Fibroblast of lung (primary cell): ENCODE results near the gene KCNN3.

Source experiments
- CTCF ChIP-seq, 2 donors: IDR thresholded peaks in 1 of 2; conservative IDR thresholded peaks in 1 of 2; 1 replicate in 1 of 2; 2 replicates in 1 of 2; pipeline ENCODE4 v1.5.1; 2011 to 2012; ENCODE audit warnings: low read length in 2 of 2, control low read depth in 1 of 2, inconsistent platforms in 1 of 2, low read depth in 1 of 2, mild to moderate bottlenecking in 1 of 2
- EZH2 ChIP-seq: IDR thresholded peaks from 2 replicates; pipeline ENCODE4 v1.5.1; 2012; ENCODE audit warnings: low read length, control low read depth, mild to moderate bottlenecking; ENCODE audit errors: missing control alignments

GRCh38 chr1:154725865-154726264 lies 144.2 kb downstream of the KCNN3 start:
- TF ChIP-seq CTCF (conservative IDR thresholded peaks at IDR 0.05 in 1 of 2, IDR thresholded peaks at IDR 0.05 in 1 of 2; ENCODE audit: low read depth in 1 of 2, low read length in 2 of 2) (no peak), EZH2 (no peak)
